ENCODE measurements around the gene AMPD3. TPM values are rescaled to one million over a fixed set of nuclear protein-coding genes. Genes with fewer than 3 reads are reported as not detected.

Gene AMPD3
- total and polyA plus RNA-seq, 4 donors: 12.8 to 19.0 (median 13.6) TPM

GRCh38 chr11:10443721-10444235 lies 11.3 kb upstream of the AMPD3 start:
- Histone ChIP-seq H3K4me1 (ENCODE audit: control insufficient read depth, insufficient read depth, low read length) (no peaks in the 10 kb centered on the region), H3K4me3 (ENCODE audit: low read depth, low read length) (no peak overlapping the region), H3K27me3 (ENCODE audit: control insufficient read depth, insufficient read depth, low read length) (no peaks in the 10 kb centered on the region), H3K9me3 (ENCODE audit: control insufficient read depth, insufficient read depth, low read length) (no peaks in the 10 kb centered on the region), H3K27ac (ENCODE audit: low read depth, low read length) (no peak overlapping the region), H3K36me3 (ENCODE audit: control insufficient read depth, insufficient read depth, low read length) (no peaks in the 10 kb centered on the region)
- 77% methylated on average over 2 of the region's 4 CpGs for WGBS (ENCODE audit: insufficient coverage)
- DNase-seq (ENCODE audit: low read depth in 4 of 6, low spot score in 6 of 6): no peak

GRCh38 chr11:10444725-10445315 lies 10.2 kb upstream of the AMPD3 start:
- Histone ChIP-seq H3K9me3 (ENCODE audit: control insufficient read depth, insufficient read depth, low read length) (no peaks in the 10 kb centered on the region), H3K4me3 (ENCODE audit: low read depth, low read length) (no peak overlapping the region), H3K27me3 (ENCODE audit: control insufficient read depth, insufficient read depth, low read length) (peaks cover 2% of the 10 kb centered on the region), H3K4me1 (ENCODE audit: control insufficient read depth, insufficient read depth, low read length) (peaks cover 4% of the 10 kb centered on the region), H3K36me3 (ENCODE audit: control insufficient read depth, insufficient read depth, low read length) (no peaks in the 10 kb centered on the region), H3K27ac (ENCODE audit: low read depth, low read length) (no peak overlapping the region)
- no peak for DNase-seq (ENCODE audit: low read depth in 4 of 6, low spot score in 6 of 6)
- WGBS (ENCODE audit: insufficient coverage): 96% methylated on average over 4 of the region's 4 CpGs

GRCh38 chr11:10447445-10447844 lies 7.6 kb upstream of the AMPD3 start:
- no peak for DNase-seq (ENCODE audit: low read depth in 4 of 6, low spot score in 6 of 6)
- WGBS (ENCODE audit: insufficient coverage): no CpG with 5 or more reads among the region's 2 CpGs
- no peak overlapping the region for H3K4me3 ChIP-seq (ENCODE audit: low read depth, low read length)
- peaks cover 19% of the 10 kb centered on the region for H3K27me3 ChIP-seq (ENCODE audit: control insufficient read depth, insufficient read depth, low read length)
- H3K9me3 ChIP-seq (ENCODE audit: control insufficient read depth, insufficient read depth, low read length): no peaks in the 10 kb centered on the region
- H3K36me3 ChIP-seq (ENCODE audit: control insufficient read depth, insufficient read depth, low read length): no peaks in the 10 kb centered on the region
- H3K4me1 ChIP-seq (ENCODE audit: control insufficient read depth, insufficient read depth, low read length): peaks cover 21% of the 10 kb centered on the region
- no peak overlapping the region for H3K27ac ChIP-seq (ENCODE audit: low read depth, low read length)

- H3K36me3 ChIP-seq (ENCODE audit: control insufficient read depth, insufficient read depth, low read length): no peaks in the 10 kb centered on the region
- no peaks in the 10 kb centered on the region for H3K9me3 ChIP-seq (ENCODE audit: control insufficient read depth, insufficient read depth, low read length)
- H3K4me1 ChIP-seq (ENCODE audit: control insufficient read depth, insufficient read depth, low read length): peaks cover 28% of the 10 kb centered on the region
- WGBS (ENCODE audit: insufficient coverage): 2% methylated on average over 94 of the region's 94 CpGs
- peaks cover 19% of the 10 kb centered on the region for H3K27me3 ChIP-seq (ENCODE audit: control insufficient read depth, insufficient read depth, low read length)
- H3K27ac ChIP-seq (ENCODE audit: low read depth, low read length): no peak overlapping the region
- DNase-seq (ENCODE audit: low read depth in 4 of 6, low spot score in 6 of 6): peak in 2 of 6 donors; percentile 39 to 52
- H3K4me3 ChIP-seq (ENCODE audit: low read depth, low read length): peak overlapping the region; percentile 9
Observed at GRCh38 chr11:10450462-10451425, 4.3 kb upstream of the AMPD3 start.

GRCh38 chr11:10451426-10452116 lies 3.5 kb upstream of the AMPD3 start:
- WGBS (ENCODE audit: insufficient coverage): 61% methylated on average over 4 of the region's 4 CpGs
- H3K27me3 ChIP-seq (ENCODE audit: control insufficient read depth, insufficient read depth, low read length): peaks cover 19% of the 10 kb centered on the region
- DNase-seq (ENCODE audit: low read depth in 4 of 6, low spot score in 6 of 6): peak in 2 of 6 donors; percentile 17 to 64
- H3K27ac ChIP-seq (ENCODE audit: low read depth, low read length): no peak overlapping the region
- no peaks in the 10 kb centered on the region for H3K9me3 ChIP-seq (ENCODE audit: control insufficient read depth, insufficient read depth, low read length)
- H3K4me1 ChIP-seq (ENCODE audit: control insufficient read depth, insufficient read depth, low read length): peaks cover 35% of the 10 kb centered on the region
- H3K36me3 ChIP-seq (ENCODE audit: control insufficient read depth, insufficient read depth, low read length): no peaks in the 10 kb centered on the region
- peak overlapping the region; percentile 9 for H3K4me3 ChIP-seq (ENCODE audit: low read depth, low read length)

GRCh38 chr11:10452211-10452767 lies 2.8 kb upstream of the AMPD3 start:
- H3K27ac ChIP-seq (ENCODE audit: low read depth, low read length): no peak overlapping the region
- no peak overlapping the region for H3K4me3 ChIP-seq (ENCODE audit: low read depth, low read length)
- H3K4me1 ChIP-seq (ENCODE audit: control insufficient read depth, insufficient read depth, low read length): peaks cover 40% of the 10 kb centered on the region

GRCh38 chr11:10453261-10453660 lies 1.8 kb upstream of the AMPD3 start:
- Histone ChIP-seq H3K9me3 (ENCODE audit: control insufficient read depth, insufficient read depth, low read length) (no peaks in the 10 kb centered on the region), H3K27ac (ENCODE audit: low read depth, low read length) (no peak overlapping the region), H3K27me3 (ENCODE audit: control insufficient read depth, insufficient read depth, low read length) (peaks cover 19% of the 10 kb centered on the region), H3K4me3 (ENCODE audit: low read depth, low read length) (no peak overlapping the region), H3K4me1 (ENCODE audit: control insufficient read depth, insufficient read depth, low read length) (peaks cover 40% of the 10 kb centered on the region), H3K36me3 (ENCODE audit: control insufficient read depth, insufficient read depth, low read length) (no peaks in the 10 kb centered on the region)
- DNase-seq (ENCODE audit: low read depth in 4 of 6, low spot score in 6 of 6): no peak
- WGBS (ENCODE audit: insufficient coverage): 80% methylated on average over 1 of the region's 3 CpGs

More at GRCh38 chr11:10452211-10452767, 2.8 kb upstream of the AMPD3 start:
- Histone ChIP-seq H3K27me3 (ENCODE audit: control insufficient read depth, insufficient read depth, low read length) (peaks cover 19% of the 10 kb centered on the region), H3K36me3 (ENCODE audit: control insufficient read depth, insufficient read depth, low read length) (no peaks in the 10 kb centered on the region), H3K9me3 (ENCODE audit: control insufficient read depth, insufficient read depth, low read length) (no peaks in the 10 kb centered on the region)
- DNase-seq (ENCODE audit: low read depth in 4 of 6, low spot score in 6 of 6): no peak
- WGBS (ENCODE audit: insufficient coverage): no CpG with 5 or more reads among the region's 3 CpGs

- Histone ChIP-seq H3K4me3 (ENCODE audit: low read depth, low read length) (peak overlapping the region; percentile 17), H3K9me3 (ENCODE audit: control insufficient read depth, insufficient read depth, low read length) (no peaks in the 10 kb centered on the region), H3K4me1 (ENCODE audit: control insufficient read depth, insufficient read depth, low read length) (peaks cover 30% of the 10 kb centered on the region), H3K27ac (ENCODE audit: low read depth, low read length) (no peak overlapping the region), H3K36me3 (ENCODE audit: control insufficient read depth, insufficient read depth, low read length) (no peaks in the 10 kb centered on the region), H3K27me3 (ENCODE audit: control insufficient read depth, insufficient read depth, low read length) (peaks cover 11% of the 10 kb centered on the region)
- 25% methylated on average over 16 of the region's 18 CpGs for WGBS (ENCODE audit: insufficient coverage)
- peak in 1 of 6 donors; percentile 38 for DNase-seq (ENCODE audit: low read depth in 4 of 6, low spot score in 6 of 6)
Observed at GRCh38 chr11:10455637-10456487, 798 bp downstream of the AMPD3 start.
